WTC11 (cell line): ENCODE data around the gene UNC13D. TPM values are rescaled to one million over a fixed set of nuclear protein-coding genes. Genes with fewer than 3 reads are reported as not detected.
A peak's percentile ranks its signal among the peaks of the same experiment; 100 is the strongest.
"Not testable (repeated sequence)": the region's sequence is repeated elsewhere in the genome, so short reads cannot be mapped to it uniquely, and the experiment has no call there.

Experiments used
- ATAC-seq: fragments of 200-7000 bp; cut with Tn5 transposase; 2 replicates; pipeline ENCODE4 v1.10.0; 2021; ENCODE audit warnings: mild to moderate bottlenecking, moderate library complexity
- CTCF ChIA-PET: fragments of 300-600 bp; sonication (Branson Sonifier 250); formaldehyde crosslinking; loops from one replicate; lab custom pipeline; 2021; ENCODE audit warnings: antibody characterized with exemption; lab: Charles Lee
- POLR2A ChIA-PET: fragments of 350-600 bp; sonication (Branson Sonifier 250); formaldehyde crosslinking; loops from one replicate; lab custom pipeline; 2021; ENCODE audit warnings: antibody characterized with exemption; lab: Charles Lee
- DNase-seq: peaks from one replicate; pipeline ENCODE4 v3.0.0; 2021; ENCODE audit warnings: low spot score
- H3K27ac Mint-ChIP-seq: 2 replicates; pipeline ENCODE4 v1.8.0; 2021; ENCODE audit warnings: mixed read lengths
- H3K27me3 Mint-ChIP-seq: 2 replicates; pipeline ENCODE4 v1.8.0; 2021; ENCODE audit warnings: low read depth, mild to moderate bottlenecking, moderate library complexity, mixed read lengths
- H3K36me3 Mint-ChIP-seq: 2 replicates; pipeline ENCODE4 v1.8.0; 2021; ENCODE audit warnings: mixed read lengths
- H3K4me1 Mint-ChIP-seq: 2 replicates; pipeline ENCODE4 v1.8.0; 2022; ENCODE audit warnings: mixed read lengths
- H3K4me3 Mint-ChIP-seq: 2 replicates; pipeline ENCODE4 v1.8.0; 2021; ENCODE audit warnings: mild to moderate bottlenecking, moderate library complexity, mixed read lengths
- H3K9me3 Mint-ChIP-seq: 2 replicates; pipeline ENCODE4 v1.8.0; 2021; ENCODE audit warnings: mixed read lengths
- ATF1 ChIP-seq: sonication (generic); formaldehyde crosslinking; IDR thresholded peaks from 2 replicates; pipeline ENCODE4 v1.8.1; 2023; ENCODE audit warnings: mild to moderate bottlenecking, moderate library complexity, missing genetic modification reagents
- CREM ChIP-seq: sonication (generic); formaldehyde crosslinking; IDR thresholded peaks from 2 replicates; pipeline ENCODE4 v1.8.1; 2022; ENCODE audit warnings: mild to moderate bottlenecking, missing genetic modification reagents, moderate library complexity
- ELF4 ChIP-seq: sonication (generic); formaldehyde crosslinking; IDR thresholded peaks from 2 replicates; pipeline ENCODE4 v1.8.1; 2022; ENCODE audit warnings: low read depth, mild to moderate bottlenecking, moderate library complexity, missing genetic modification reagents
- ETV6 ChIP-seq: sonication (generic); formaldehyde crosslinking; IDR thresholded peaks from 2 replicates; pipeline ENCODE4 v1.8.1; 2022; ENCODE audit warnings: mild to moderate bottlenecking, missing genetic modification reagents
- GTF2I ChIP-seq: fragments of 250-450 bp; sonication (Bioruptor Pico); conservative IDR thresholded peaks from 2 replicates; pipeline ENCODE4 v1.4.0; 2021; ENCODE audit warnings: mild to moderate bottlenecking
- IRF2 ChIP-seq: sonication (generic); formaldehyde crosslinking; IDR thresholded peaks from 2 replicates; pipeline ENCODE4 v1.8.0; 2022; ENCODE audit warnings: low read depth, missing genetic modification reagents, borderline replicate concordance
- MYBL2 ChIP-seq: sonication (generic); formaldehyde crosslinking; IDR thresholded peaks from 2 replicates; pipeline ENCODE4 v1.8.1; 2023; ENCODE audit warnings: mild to moderate bottlenecking, moderate library complexity, missing genetic modification reagents
- NR2C2 ChIP-seq: sonication (generic); formaldehyde crosslinking; IDR thresholded peaks from 2 replicates; pipeline ENCODE4 v1.8.0; 2022; ENCODE audit warnings: mild to moderate bottlenecking, missing genetic modification reagents
- RELA ChIP-seq: sonication (generic); formaldehyde crosslinking; IDR thresholded peaks from 2 replicates; pipeline ENCODE4 v1.8.1; 2022; ENCODE audit warnings: missing genetic modification reagents, mild to moderate bottlenecking, borderline replicate concordance
- SOX15 ChIP-seq: fragments of 250-450 bp; sonication (Bioruptor Pico); IDR thresholded peaks from 2 replicates; pipeline ENCODE4 v1.9.0; 2021; ENCODE audit warnings: mild to moderate bottlenecking
- TEAD4 ChIP-seq: sonication (generic); formaldehyde crosslinking; IDR thresholded peaks from 2 replicates; pipeline ENCODE4 v1.8.0; 2022; ENCODE audit warnings: mild to moderate bottlenecking, missing genetic modification reagents
- TP53 ChIP-seq: sonication (generic); formaldehyde crosslinking; IDR thresholded peaks from 2 replicates; pipeline ENCODE4 v1.8.1; 2023; ENCODE audit warnings: mild to moderate bottlenecking, missing genetic modification reagents
- ZBTB21 ChIP-seq: sonication (generic); formaldehyde crosslinking; IDR thresholded peaks from 2 replicates; pipeline ENCODE4 v1.8.1; 2023; ENCODE audit warnings: mild to moderate bottlenecking, missing genetic modification reagents, borderline replicate concordance
- ZNF121 ChIP-seq: sonication (generic); formaldehyde crosslinking; IDR thresholded peaks from 2 replicates; pipeline ENCODE4 v1.8.0; 2023; ENCODE audit warnings: missing genetic modification reagents
- ZNF671 ChIP-seq: fragments of 250-450 bp; sonication (Bioruptor Pico); IDR thresholded peaks from 2 replicates; pipeline ENCODE4 v1.8.0; 2021; ENCODE audit warnings: mild to moderate bottlenecking
- total RNA-seq: library from RNA; stranded (reverse); gene quantifications from 3 replicates; pipeline ENCODE4 v1.2.3, GENCODE V29; 2021
- TF ChIP-seq, protein P1 (sequence below): sonication (generic); formaldehyde crosslinking; IDR thresholded peaks from 2 replicates; pipeline ENCODE4 v1.8.1; 2022; ENCODE audit warnings: missing genetic modification reagents, borderline replicate concordance
- TF ChIP-seq, protein P2 (sequence below): sonication (generic); formaldehyde crosslinking; IDR thresholded peaks from 2 replicates; pipeline ENCODE4 v1.8.1; 2023; ENCODE audit warnings: mild to moderate bottlenecking, missing genetic modification reagents, moderate library complexity
- TF ChIP-seq, protein P3 (sequence below): sonication (generic); formaldehyde crosslinking; IDR thresholded peaks from 2 replicates; pipeline ENCODE4 v1.8.1; 2022; ENCODE audit warnings: mild to moderate bottlenecking, moderate library complexity, missing genetic modification reagents
- TF ChIP-seq, protein P4 (sequence below): sonication (generic); formaldehyde crosslinking; IDR thresholded peaks from 2 replicates; pipeline ENCODE4 v1.8.0; 2022; ENCODE audit warnings: mild to moderate bottlenecking, missing genetic modification reagents
- TF ChIP-seq, protein P5 (sequence below): sonication (generic); formaldehyde crosslinking; IDR thresholded peaks from 2 replicates; pipeline ENCODE4 v1.8.0; 2023; ENCODE audit warnings: missing genetic modification reagents
- TF ChIP-seq, protein P6 (sequence below): sonication (generic); formaldehyde crosslinking; IDR thresholded peaks from 2 replicates; pipeline ENCODE4 v1.8.0; 2022; ENCODE audit warnings: missing genetic modification reagents
- TF ChIP-seq, protein P7 (sequence below): sonication (generic); formaldehyde crosslinking; IDR thresholded peaks from 2 replicates; pipeline ENCODE4 v1.8.1; 2022; ENCODE audit warnings: low read depth, mild to moderate bottlenecking, moderate library complexity, missing genetic modification reagents, borderline replicate concordance

Gene UNC13D
- total RNA-seq, 1 experiment from 2014 or later, result 13.1 TPM

DNA sequence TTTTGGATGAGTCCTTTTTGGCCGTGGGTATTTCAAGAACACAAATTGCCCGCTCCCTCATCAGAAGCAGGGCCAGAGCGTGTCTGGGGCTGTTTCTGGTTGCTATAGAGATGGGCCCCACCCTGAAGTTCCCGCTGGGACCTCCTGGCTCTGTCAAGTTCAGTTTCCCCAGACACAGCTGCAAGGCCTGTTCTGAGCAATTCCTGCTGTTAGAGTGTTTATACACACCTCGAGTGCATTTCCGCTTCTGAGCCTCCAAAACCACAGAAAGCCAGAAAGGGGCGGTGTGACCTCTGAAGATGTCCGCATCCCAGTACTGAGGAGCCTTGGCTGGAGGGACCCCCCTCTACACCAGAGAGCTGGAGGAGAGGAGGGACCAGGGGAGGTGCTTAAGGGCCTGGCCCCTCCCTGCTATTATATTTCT lies 20.3 kb upstream of the UNC13D start:
- no peaks in the 10 kb centered on the region for H3K36me3 Mint-ChIP-seq
- peaks cover 2% of the 10 kb centered on the region; the same call in 1 of the 2 replicates for H3K27me3 Mint-ChIP-seq
- no peak for DNase-seq
- 0 out of 2 replicates have a peak, but pooled peaks cover 3% of the 10 kb centered on the region for H3K9me3 Mint-ChIP-seq
- TF ChIP-seq ZBTB21 (CRISPR knock-in tag) (no peak), TP53 (CRISPR knock-in tag) (no peak), ATF1 (CRISPR knock-in tag) (no peak), ETV6 (no peak)
- TF ChIP-seq, protein P1, sequence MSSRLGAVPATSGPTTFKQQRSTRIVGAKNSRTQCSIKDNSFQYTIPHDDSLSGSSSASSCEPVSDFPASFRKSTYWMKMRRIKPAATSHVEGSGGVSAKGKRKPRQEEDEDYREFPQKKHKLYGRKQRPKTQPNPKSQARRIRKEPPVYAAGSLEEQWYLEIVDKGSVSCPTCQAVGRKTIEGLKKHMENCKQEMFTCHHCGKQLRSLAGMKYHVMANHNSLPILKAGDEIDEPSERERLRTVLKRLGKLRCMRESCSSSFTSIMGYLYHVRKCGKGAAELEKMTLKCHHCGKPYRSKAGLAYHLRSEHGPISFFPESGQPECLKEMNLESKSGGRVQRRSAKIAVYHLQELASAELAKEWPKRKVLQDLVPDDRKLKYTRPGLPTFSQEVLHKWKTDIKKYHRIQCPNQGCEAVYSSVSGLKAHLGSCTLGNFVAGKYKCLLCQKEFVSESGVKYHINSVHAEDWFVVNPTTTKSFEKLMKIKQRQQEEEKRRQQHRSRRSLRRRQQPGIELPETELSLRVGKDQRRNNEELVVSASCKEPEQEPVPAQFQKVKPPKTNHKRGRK, result no peak
- TF ChIP-seq, protein P2, sequence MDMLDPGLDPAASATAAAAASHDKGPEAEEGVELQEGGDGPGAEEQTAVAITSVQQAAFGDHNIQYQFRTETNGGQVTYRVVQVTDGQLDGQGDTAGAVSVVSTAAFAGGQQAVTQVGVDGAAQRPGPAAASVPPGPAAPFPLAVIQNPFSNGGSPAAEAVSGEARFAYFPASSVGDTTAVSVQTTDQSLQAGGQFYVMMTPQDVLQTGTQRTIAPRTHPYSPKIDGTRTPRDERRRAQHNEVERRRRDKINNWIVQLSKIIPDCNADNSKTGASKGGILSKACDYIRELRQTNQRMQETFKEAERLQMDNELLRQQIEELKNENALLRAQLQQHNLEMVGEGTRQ, result no peak
- TF ChIP-seq, all 79 proteins: peak for 0
- peaks cover 18% of the 10 kb centered on the region for H3K4me1 Mint-ChIP-seq
- ChIA-PET CTCF (interaction anchor here (0.7 to 2.0 kb wide), 16 partner anchors 9 to 263 kb away, joined by 3 to 15 read pairs (median 5); partner anchors contain the start of genes CDK3, SMIM5, TRIM47 and WBP2), POLR2A (interaction anchor here (0.7 to 1.4 kb wide), 2 partner anchors 9 to 34 kb away, joined by 3 to 10 read pairs; partner anchors contain the start of gene WBP2)
- no peak overlapping the region for H3K4me3 Mint-ChIP-seq
- ATAC-seq, result peak; percentile 92
- H3K27ac Mint-ChIP-seq, result peak overlapping the region; percentile 41; the same call in 1 of the 2 replicates

DNA sequence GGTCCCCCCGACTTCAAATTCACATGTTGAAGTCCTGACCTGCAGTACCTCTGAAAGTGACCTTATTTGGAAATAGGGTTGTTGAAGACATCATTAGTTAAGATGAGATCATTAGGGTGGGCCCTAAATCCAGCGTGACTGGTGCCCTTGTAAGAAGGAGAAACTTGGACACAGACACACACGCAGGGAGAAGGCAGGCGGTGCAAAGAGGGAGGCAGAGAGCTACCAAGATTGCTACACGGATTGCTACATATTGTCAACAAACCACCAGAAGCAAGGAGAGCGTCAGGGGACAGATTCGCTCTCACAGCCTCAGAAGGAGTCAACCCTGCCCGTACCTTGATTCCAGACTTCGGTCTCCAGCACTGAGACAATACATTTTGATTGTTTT lies 17.7 kb upstream of the UNC13D start:
- H3K36me3 Mint-ChIP-seq, result no peaks in the 10 kb centered on the region
- H3K27me3 Mint-ChIP-seq, result peaks cover 2% of the 10 kb centered on the region; the same call in 1 of the 2 replicates
- ATAC-seq, result no peak
- TF ChIP-seq, protein P3, sequence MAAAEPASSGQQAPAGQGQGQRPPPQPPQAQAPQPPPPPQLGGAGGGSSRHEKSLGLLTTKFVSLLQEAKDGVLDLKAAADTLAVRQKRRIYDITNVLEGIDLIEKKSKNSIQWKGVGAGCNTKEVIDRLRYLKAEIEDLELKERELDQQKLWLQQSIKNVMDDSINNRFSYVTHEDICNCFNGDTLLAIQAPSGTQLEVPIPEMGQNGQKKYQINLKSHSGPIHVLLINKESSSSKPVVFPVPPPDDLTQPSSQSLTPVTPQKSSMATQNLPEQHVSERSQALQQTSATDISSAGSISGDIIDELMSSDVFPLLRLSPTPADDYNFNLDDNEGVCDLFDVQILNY (CRISPR knock-in tag), result no peak
- TF ChIP-seq TEAD4 (CRISPR knock-in tag) (no peak), GTF2I (no peak), RELA (CRISPR knock-in tag) (no peak), NR2C2 (CRISPR knock-in tag) (no peak), ELF4 (no peak), CREM (CRISPR knock-in tag) (no peak), SOX15 (CRISPR knock-in tag) (no peak), ZNF671 (CRISPR knock-in tag) (no peak), MYBL2 (no peak), IRF2 (CRISPR knock-in tag) (no peak), ZNF121 (CRISPR knock-in tag) (no peak)
- TF ChIP-seq, protein P4, sequence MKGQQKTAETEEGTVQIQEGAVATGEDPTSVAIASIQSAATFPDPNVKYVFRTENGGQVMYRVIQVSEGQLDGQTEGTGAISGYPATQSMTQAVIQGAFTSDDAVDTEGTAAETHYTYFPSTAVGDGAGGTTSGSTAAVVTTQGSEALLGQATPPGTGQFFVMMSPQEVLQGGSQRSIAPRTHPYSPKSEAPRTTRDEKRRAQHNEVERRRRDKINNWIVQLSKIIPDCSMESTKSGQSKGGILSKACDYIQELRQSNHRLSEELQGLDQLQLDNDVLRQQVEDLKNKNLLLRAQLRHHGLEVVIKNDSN (CRISPR knock-in tag), result no peak
- TF ChIP-seq, protein P5, sequence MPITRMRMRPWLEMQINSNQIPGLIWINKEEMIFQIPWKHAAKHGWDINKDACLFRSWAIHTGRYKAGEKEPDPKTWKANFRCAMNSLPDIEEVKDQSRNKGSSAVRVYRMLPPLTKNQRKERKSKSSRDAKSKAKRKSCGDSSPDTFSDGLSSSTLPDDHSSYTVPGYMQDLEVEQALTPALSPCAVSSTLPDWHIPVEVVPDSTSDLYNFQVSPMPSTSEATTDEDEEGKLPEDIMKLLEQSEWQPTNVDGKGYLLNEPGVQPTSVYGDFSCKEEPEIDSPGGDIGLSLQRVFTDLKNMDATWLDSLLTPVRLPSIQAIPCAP (CRISPR knock-in tag), result no peak
- TF ChIP-seq, protein P6, sequence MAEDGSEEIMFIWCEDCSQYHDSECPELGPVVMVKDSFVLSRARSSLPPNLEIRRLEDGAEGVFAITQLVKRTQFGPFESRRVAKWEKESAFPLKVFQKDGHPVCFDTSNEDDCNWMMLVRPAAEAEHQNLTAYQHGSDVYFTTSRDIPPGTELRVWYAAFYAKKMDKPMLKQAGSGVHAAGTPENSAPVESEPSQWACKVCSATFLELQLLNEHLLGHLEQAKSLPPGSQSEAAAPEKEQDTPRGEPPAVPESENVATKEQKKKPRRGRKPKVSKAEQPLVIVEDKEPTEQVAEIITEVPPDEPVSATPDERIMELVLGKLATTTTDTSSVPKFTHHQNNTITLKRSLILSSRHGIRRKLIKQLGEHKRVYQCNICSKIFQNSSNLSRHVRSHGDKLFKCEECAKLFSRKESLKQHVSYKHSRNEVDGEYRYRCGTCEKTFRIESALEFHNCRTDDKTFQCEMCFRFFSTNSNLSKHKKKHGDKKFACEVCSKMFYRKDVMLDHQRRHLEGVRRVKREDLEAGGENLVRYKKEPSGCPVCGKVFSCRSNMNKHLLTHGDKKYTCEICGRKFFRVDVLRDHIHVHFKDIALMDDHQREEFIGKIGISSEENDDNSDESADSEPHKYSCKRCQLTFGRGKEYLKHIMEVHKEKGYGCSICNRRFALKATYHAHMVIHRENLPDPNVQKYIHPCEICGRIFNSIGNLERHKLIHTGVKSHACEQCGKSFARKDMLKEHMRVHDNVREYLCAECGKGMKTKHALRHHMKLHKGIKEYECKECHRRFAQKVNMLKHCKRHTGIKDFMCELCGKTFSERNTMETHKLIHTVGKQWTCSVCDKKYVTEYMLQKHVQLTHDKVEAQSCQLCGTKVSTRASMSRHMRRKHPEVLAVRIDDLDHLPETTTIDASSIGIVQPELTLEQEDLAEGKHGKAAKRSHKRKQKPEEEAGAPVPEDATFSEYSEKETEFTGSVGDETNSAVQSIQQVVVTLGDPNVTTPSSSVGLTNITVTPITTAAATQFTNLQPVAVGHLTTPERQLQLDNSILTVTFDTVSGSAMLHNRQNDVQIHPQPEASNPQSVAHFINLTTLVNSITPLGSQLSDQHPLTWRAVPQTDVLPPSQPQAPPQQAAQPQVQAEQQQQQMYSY, result no peak
- TF ChIP-seq, protein P7, sequence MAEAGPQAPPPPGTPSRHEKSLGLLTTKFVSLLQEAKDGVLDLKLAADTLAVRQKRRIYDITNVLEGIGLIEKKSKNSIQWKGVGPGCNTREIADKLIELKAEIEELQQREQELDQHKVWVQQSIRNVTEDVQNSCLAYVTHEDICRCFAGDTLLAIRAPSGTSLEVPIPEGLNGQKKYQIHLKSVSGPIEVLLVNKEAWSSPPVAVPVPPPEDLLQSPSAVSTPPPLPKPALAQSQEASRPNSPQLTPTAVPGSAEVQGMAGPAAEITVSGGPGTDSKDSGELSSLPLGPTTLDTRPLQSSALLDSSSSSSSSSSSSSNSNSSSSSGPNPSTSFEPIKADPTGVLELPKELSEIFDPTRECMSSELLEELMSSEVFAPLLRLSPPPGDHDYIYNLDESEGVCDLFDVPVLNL (CRISPR knock-in tag), result no peak
- TF ChIP-seq, protein P2, result no peak
- CTCF ChIA-PET, result interaction anchor here (1.0 to 4.3 kb wide), 24 partner anchors 10 to 660 kb away, joined by 3 to 48 read pairs (median 8); partner anchors contain the start of genes EVPL, SMIM5, TRIM47 and TRIM65
- H3K4me1 Mint-ChIP-seq, result peaks cover 13% of the 10 kb centered on the region
- H3K27ac Mint-ChIP-seq, result peak overlapping the region; percentile 65
- DNase-seq, result no peak
- H3K4me3 Mint-ChIP-seq, result no peak overlapping the region
- 0 out of 2 replicates have a peak, but pooled peaks cover 3% of the 10 kb centered on the region for H3K9me3 Mint-ChIP-seq
- POLR2A ChIA-PET, result no interaction called here

DNA sequence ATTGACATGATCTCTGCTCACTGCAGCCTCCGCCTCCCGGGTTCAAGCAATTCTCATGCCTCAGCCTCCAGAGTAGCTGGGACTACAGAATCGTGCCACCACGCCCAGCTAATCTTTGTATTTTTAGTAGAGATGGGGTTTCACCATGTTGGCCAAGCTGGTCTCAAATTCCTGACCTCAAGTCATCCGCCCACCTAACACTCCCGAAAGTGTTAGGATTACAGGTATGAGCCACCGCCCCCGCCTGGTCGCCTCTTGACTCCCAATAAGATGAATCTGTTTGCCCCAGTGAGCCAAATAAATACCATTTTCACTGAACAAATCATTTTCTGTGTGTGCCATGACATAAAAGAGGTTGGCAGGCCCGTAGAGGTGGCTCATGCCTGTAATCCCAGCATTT lies 15.2 kb upstream of the UNC13D start:
- peaks cover 11% of the 10 kb centered on the region for H3K4me1 Mint-ChIP-seq
- H3K27ac Mint-ChIP-seq, DNase-seq, H3K9me3 Mint-ChIP-seq, H3K27me3 Mint-ChIP-seq, H3K36me3 Mint-ChIP-seq, POLR2A ChIA-PET, ATAC-seq, H3K4me3 Mint-ChIP-seq: not testable (repeated sequence)
- CTCF ChIA-PET, result interaction anchor here (1.0 to 4.3 kb wide), 6 partner anchors 13 to 82 kb away, joined by 3 to 48 read pairs (median 6); partner anchors contain the start of genes FBF1 and TRIM65
